Spleen (tissue), 7 donors: Measurements from ENCODE around the gene TEX29.

Experiments used
- POLR2A ChIP-seq, 3 donors: fragments of 450-650 bp; IDR thresholded peaks; one replicate each; pipeline ENCODE4 v1.5.1; 2017; ENCODE audit warnings: antibody characterized with exemption in 3 of 3, mild to moderate bottlenecking in 1 of 3
- POLR2AphosphoS5 ChIP-seq, 3 donors: sonication (generic); formaldehyde crosslinking; IDR thresholded peaks; one replicate each; pipeline ENCODE4 v1.5.1; 2017; ENCODE audit warnings: antibody characterized with exemption in 3 of 3
- TF ChIP-seq, protein P1 (sequence below), 11 experiments: fragments of 200-600 bp in 7 of 11; fragments of 450-650 bp in 4 of 11; sonication (generic) in 4 of 11; IDR thresholded peaks in 8 of 11; conservative IDR thresholded peaks in 3 of 11; 1 replicate in 7 of 11; 2 replicates in 4 of 11; pipeline versions ENCODE4 v1.4.0 to v1.8.0; 2016 to 2021; ENCODE audit warnings: antibody characterized with exemption in 11 of 11, inconsistent platforms in 4 of 11, mild to moderate bottlenecking in 1 of 11
- donor health status: DM: no; HTN: no; CAD: no; lungs with moderate emphysema.
- donor health status: DM: no; HTN: no; CAD: no.
- donor health status: DM: no; HTN: no; CAD: no.

- TF ChIP-seq, protein P1, sequence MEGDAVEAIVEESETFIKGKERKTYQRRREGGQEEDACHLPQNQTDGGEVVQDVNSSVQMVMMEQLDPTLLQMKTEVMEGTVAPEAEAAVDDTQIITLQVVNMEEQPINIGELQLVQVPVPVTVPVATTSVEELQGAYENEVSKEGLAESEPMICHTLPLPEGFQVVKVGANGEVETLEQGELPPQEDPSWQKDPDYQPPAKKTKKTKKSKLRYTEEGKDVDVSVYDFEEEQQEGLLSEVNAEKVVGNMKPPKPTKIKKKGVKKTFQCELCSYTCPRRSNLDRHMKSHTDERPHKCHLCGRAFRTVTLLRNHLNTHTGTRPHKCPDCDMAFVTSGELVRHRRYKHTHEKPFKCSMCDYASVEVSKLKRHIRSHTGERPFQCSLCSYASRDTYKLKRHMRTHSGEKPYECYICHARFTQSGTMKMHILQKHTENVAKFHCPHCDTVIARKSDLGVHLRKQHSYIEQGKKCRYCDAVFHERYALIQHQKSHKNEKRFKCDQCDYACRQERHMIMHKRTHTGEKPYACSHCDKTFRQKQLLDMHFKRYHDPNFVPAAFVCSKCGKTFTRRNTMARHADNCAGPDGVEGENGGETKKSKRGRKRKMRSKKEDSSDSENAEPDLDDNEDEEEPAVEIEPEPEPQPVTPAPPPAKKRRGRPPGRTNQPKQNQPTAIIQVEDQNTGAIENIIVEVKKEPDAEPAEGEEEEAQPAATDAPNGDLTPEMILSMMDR (IDR thresholded peaks at IDR 0.05 in 8 of 11, conservative IDR thresholded peaks at IDR 0.05 in 3 of 11): no peak
- TF ChIP-seq POLR2A (IDR thresholded peaks at IDR 0.05) (no peak), POLR2AphosphoS5 (IDR thresholded peaks at IDR 0.05) (peak in 1 of 3 donors; percentile 22)
Observed at GRCh38 chr13:111317042-111317550, 3.3 kb upstream of the TEX29 start.
